HEK293T (cell line): ENCODE data around the gene ZNF578.

ENCODE experiments used
- FOXK2 ChIP-seq: fragments of 450-650 bp; IDR thresholded peaks from 2 replicates; pipeline ENCODE4 v1.6.1; 2016; ENCODE audit warnings: mild to moderate bottlenecking
- TARDBP ChIP-seq: fragments of 450-650 bp; IDR thresholded peaks from 2 replicates; pipeline ENCODE4 v1.6.1; 2016

DNA sequence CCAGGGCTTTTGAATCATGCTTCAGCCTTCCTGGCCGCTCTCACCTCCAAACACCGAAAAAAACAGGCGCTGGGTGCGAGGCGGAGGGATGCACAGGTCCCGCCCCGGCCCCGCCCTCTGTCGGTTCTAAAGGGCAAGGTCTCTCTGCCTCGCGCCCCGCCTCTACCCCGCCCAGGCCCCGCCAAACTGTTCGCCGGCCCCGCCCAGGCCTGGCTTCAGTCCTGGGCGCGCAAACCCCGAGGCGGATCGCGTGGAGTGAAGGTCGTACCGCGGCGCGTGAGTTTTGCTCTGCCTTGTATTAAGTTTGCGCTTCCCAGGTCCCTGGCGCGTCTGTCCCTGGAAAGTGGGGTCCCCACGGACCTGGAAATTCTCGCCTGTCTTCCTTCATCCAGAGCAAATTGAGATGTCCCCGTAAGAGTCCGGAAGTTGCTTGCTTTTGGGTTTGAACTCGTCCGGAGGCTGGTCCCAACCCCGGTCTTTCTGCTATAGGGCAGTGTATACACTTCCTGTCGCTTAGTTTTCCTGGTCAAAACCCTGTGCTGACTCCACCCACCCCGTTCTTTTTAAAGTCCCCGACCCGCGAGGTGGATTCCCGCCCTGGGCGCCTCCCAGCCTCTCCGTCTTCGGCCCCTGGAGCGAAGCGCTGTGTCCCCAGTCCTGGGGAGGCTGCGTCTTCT lies 82.6 kb downstream of the ZNF578 start:
- TF ChIP-seq TARDBP (no peak), FOXK2 (no peak)
